Measurements from ENCODE around the gene SPRY1. TPM values are rescaled to one million over a fixed set of nuclear protein-coding genes. Genes with fewer than 3 reads are reported as not detected.

Gene SPRY1
- total RNA-seq, 1 donor from 2014 or later, result 28.2 TPM

GRCh38 chr4:123409334-123409733 is 12.7 kb downstream of the SPRY1 start:
- no peak for DNase-seq (ENCODE audit: low spot score)

DNA sequence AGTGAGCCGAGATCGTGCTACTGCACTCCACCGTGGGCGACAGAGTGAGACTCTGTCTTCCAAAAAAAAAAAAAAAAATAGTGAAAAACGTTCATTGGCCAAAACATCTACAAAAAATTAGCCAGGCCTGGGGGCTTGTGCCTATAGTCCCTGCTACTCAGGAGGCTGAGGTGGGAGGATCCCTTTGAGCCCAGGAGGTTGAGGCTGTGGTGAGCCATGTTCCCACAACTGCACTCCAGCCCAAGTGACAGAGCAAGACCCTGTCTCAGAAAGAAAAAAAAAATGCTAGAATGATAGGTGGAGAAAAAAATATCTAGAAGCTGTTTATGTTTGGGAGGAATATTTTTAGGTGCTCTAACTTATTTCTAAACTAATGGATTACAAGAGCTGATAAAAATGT is 14.9 kb downstream of the SPRY1 start:
- DNase-seq (ENCODE audit: low spot score), result no peak

GRCh38 chr4:123412091-123412505 is 15.5 kb downstream of the SPRY1 start:
- DNase-seq (ENCODE audit: low spot score), result no peak

DNA sequence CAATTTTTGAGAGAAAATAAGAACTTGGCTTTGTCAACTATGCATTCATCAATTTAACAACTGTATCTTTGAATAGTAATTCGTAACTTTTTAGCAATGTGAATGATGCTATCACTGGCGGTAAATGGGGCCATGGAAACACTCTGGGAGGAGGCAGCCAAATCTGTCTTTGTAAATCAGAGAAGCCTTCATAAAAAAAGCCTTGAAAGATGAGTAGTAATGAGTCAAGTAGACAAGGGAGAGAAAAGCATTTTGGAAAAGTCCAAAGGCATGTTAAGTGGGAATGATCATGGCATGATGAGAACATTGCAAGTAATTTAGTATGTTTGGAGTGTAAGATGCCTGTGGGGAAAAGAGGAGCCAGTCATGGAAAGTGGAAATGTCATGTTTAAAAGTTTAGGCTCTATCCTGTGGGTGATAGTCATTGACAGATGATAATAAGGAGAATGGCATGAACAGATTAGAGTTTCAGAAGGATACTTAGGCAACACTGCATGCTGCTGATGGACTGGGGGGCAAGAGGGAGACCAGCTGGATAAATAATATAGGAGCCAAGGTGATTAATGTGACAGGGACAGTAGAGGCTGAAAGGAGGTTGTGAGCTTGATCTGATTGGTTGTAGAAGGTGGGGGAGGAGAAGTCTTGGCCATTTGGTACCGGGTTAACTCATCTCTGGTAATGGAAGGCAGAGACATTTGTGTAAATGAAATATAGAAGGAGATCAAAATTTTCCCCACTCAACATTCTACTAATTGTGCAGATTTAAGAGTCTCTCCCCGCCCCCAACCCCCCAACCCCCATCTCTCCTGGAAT is 16.3 kb downstream of the SPRY1 start:
- DNase-seq (ENCODE audit: low spot score), result no peak

- DNase-seq (ENCODE audit: low spot score), result no peak
Measured at GRCh38 chr4:123415576-123415975, 19.0 kb downstream of the SPRY1 start.

- peak; percentile 28 for DNase-seq (ENCODE audit: low spot score)
Measured at GRCh38 chr4:123415977-123416376, 19.4 kb downstream of the SPRY1 start.

DNA sequence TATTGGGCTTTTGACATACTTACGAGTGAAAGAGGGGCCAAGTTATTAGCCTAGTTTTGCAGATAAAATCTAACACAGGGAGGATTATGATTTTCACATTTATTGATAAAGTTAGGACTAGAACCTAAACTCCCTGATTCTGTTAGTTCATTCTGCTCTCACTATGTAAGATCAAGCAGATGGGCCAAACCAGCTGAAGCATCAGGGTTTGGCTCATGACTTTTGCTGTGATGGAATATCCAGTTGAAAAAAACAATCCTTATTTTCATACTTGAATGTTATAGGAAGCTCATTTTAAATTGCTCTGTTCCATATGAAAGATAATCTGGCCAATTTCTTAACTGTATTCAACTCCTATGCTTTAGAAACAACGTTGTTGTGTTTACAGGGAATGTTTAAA is 21.2 kb downstream of the SPRY1 start:
- DNase-seq (ENCODE audit: low spot score), result no peak

DNA sequence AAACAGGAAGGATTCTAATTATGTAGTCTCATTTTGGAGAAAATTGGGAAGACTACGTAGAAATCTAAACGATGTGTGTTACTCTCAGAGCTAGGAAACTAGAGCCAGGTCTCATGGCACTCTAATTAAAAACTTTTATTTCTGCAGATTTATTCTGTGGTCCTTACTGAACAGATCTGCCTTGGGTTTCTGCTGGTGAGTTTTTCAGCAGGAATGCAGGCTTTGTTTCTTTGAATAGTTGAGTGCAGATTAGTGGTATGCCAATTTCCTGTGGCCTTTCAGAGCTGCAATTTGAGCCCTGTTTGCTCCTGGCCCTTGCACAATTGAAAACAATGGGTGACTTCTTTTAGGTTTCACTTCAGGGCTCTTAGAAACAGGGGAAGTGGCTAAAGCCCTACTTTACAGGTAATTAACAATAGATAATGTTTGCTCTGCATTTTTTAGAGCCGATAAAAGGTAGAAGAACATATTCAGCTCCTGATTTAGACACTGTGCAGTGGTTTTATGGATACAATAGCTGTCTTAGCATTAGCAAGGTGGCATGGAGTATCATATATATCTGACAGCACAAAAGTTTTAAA is 21.8 kb downstream of the SPRY1 start:
- DNase-seq (ENCODE audit: low spot score), result peak; percentile 46

DNA sequence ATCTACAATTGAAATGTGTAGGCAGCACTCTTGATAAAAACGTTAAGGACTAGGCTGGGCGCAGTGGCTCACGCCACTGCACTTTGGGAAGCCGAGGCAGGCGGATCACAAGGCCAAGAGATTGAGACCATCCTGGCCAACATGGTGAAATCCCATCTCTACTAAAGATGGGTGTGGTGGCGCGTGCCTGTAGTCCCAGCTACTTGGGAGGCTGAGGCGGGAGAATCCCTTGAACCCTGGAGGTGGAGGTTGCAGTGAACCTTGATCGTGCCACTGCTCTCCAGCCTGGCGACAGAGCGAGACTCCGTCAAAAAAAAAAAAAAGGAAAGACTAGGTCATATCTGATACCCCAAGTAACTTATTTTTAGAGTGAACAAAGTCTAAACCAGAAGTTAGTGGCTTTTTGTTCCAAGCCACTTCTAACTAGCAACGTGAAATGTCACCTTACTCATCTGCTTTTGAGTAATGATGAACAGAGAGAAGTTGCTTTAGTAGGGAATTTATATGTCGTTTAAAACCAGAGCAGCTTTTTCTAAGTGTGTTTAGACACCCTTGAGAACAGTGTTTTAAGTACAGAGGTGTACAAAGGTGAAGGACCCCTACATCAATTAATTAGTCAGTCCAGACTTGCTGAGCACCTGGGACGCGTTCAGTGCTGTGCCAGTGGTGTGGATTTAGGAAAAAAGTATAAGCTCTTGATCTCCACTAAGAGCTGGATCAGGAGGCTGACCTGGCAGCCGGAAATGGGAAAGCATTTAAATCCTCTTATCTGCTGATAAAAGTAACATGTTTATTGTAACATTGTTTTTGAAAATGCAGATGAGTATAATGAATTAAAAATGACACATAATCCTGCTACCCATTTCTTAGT is 23.5 kb downstream of the SPRY1 start:
- DNase-seq (ENCODE audit: low spot score), result no peak

DNA sequence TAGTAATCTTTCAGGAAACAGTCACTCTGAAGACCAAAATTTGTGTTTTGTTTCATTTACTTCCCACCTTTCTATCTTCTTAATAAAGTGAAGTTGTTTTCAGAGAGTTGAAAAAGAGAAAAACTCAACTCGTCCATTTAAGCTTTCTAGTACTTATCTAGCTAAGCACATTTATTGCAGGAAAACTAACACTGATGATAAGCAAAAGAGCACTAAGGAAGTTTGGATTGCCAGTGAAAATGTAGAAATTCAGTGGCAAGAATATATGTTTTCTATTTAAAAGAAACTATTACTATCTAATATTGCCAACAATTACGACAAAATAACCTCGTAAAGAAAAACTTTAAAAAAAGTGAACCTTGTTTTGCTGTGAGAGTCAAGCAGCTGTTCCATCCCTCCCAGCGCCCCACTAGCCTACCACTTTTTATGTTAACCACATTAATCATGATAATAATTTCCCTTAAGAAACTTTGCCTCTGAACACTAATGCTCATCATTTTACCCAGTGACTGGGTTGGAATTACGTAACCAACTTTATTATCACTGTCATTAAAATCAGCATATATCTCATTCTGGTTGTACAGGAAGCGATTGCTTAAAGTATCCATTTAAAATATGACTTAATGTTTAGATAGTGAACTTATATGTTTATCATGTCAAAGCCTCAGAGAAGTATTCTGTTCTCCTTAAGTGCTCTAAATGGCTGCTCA is 24.8 kb downstream of the SPRY1 start:
- DNase-seq (ENCODE audit: low spot score), result peak; percentile 40

- no peak for DNase-seq (ENCODE audit: low spot score)
Measured at GRCh38 chr4:123421937-123422781, 25.6 kb downstream of the SPRY1 start.

DNA sequence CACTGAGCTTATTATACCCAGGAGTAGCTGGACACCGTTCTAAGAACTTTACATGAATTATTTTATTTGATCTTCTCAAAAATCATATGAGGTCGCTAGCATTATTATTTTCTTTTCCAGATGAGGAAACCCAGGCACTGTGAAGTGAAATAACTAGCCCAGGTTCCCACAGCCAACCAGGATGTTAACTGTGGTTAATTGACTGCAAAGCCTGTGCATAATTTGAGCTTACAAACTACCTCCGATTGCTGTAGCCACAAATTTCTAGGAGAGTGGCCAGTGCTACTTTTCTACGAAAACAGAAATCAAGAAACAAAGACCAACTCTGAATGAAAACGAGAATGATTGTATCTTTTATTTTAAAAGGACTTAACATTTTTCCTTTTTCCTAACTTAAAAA is 27.2 kb downstream of the SPRY1 start:
- DNase-seq (ENCODE audit: low spot score), result no peak

DNA sequence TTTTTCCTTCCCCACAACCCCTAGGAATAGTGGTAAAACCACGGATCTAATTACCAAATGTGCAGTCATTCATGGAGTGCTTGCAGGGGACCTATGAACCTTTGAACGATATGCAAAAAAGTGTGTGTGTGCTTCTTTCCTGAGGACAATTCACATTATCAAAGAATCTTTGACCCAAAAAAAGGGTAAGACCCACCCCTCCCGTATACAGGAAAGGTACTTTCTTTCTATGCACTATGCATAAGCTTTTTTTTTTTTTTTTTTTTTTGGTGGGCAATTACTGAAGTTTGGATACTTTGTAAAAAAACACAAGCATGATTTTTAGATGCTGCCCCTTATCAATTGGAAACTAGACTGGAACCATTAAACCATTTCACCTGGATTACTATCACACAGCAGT is 31.4 kb downstream of the SPRY1 start:
- no peak for DNase-seq (ENCODE audit: low spot score)

GRCh38 chr4:123430031-123430430 is 33.4 kb downstream of the SPRY1 start:
- no peak for DNase-seq (ENCODE audit: low spot score)

DNA sequence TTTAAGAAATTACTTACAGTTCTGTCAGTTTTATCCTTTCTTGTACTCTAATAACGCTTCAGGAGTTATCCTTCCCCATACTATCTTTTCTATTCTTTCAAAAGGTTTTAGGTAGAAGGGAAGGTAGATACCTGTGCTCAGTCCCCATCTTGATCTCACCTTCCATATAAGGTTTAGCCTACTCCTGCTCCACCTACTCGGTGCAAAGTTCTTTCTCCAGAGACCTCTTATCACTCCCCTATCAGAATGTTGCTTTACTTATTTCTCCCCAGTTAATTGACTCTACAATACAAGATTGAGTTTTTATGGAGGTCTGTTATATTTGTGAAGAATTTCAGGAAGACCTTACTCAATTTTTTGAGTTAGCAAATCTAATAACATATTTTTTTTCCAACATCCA is 33.9 kb downstream of the SPRY1 start:
- no peak for DNase-seq (ENCODE audit: low spot score)

DNA sequence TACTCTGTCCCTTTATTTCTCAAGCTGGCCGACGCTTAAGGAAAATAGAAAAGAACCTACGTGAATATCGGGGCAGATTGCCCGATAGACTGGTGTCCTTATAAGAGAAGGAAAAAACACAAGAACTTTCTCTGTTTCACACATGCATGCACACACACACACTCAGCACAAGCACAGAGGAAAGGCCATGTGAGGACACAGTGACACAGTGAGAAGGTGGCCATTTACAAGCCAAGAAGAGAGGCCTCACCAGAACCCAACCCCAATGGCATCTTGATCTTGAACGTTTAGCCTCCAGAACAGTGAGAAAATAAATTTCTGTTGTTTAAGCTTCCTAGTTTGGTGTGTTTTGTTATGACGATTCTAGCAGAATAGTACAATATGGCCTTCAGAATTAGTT is 37.0 kb downstream of the SPRY1 start:
- no peak for DNase-seq (ENCODE audit: low spot score)

- DNase-seq (ENCODE audit: low spot score), result no peak
Measured at GRCh38 chr4:123433976-123434375, 37.4 kb downstream of the SPRY1 start.

- no peak for DNase-seq (ENCODE audit: low spot score)
Measured at GRCh38 chr4:123435246-123436113, 38.9 kb downstream of the SPRY1 start.

- no peak for DNase-seq (ENCODE audit: low spot score)
Measured at GRCh38 chr4:123438031-123438430, 41.4 kb downstream of the SPRY1 start.
